Upper lobe of left lung (tissue), 6 donors: ENCODE results near the gene PROX2. TPM values are rescaled to one million over a fixed set of nuclear protein-coding genes. Genes with fewer than 3 reads are reported as not detected.

Source experiments
- ATAC-seq, 2 donors: fragments of 200-7000 bp; cut with Tn5 transposase; one replicate each; pipeline ENCODE4 v1.9.1; 2022; ENCODE audit warnings: mild to moderate bottlenecking in 2 of 2, moderate library complexity in 2 of 2; ENCODE audit not compliant: low FRiP score in 2 of 2
- DNase-seq, 2 donors: peaks; one replicate each; pipeline ENCODE4 v3.0.0-alpha.2; 2019 to 2020
- H3K27ac ChIP-seq, 4 donors: fragments of 200-600 bp; sonication (generic); one replicate each; pipeline ENCODE4 v1.5.1; 2016 to 2019
- H3K27me3 ChIP-seq, 4 donors: fragments of 200-600 bp; sonication (generic); one replicate each; pipeline ENCODE4 v1.5.1; 2017 to 2019
- H3K36me3 ChIP-seq, 4 donors: fragments of 200-600 bp; sonication (generic); one replicate each; pipeline ENCODE4 v1.5.1; 2016 to 2019
- H3K4me1 ChIP-seq, 4 donors: fragments of 200-600 bp; sonication (generic); one replicate each; pipeline ENCODE4 v1.5.1; 2018 to 2019
- H3K4me3 ChIP-seq, 4 donors: fragments of 200-600 bp; sonication (generic); one replicate each; pipeline ENCODE4 v1.5.1; 2017 to 2019; ENCODE audit warnings: mild to moderate bottlenecking in 2 of 4, moderate library complexity in 1 of 4
- H3K9me3 ChIP-seq, 4 donors: fragments of 200-600 bp; sonication (generic); one replicate each; pipeline ENCODE4 v1.5.1; 2018 to 2019
- EP300 ChIP-seq, 4 donors: sonication (generic); formaldehyde crosslinking; IDR thresholded peaks; one replicate each; pipeline ENCODE4 v1.5.1; 2017; ENCODE audit warnings: antibody characterized with exemption in 4 of 4, control low read depth in 2 of 4
- POLR2A ChIP-seq, 4 donors: fragments of 450-650 bp; IDR thresholded peaks; one replicate each; pipeline ENCODE4 v1.5.1; 2016 to 2017; ENCODE audit warnings: antibody characterized with exemption in 4 of 4, mild to moderate bottlenecking in 2 of 4
- POLR2AphosphoS5 ChIP-seq, 2 donors: sonication (generic); formaldehyde crosslinking; IDR thresholded peaks; one replicate each; pipeline ENCODE4 v1.5.1; 2017; ENCODE audit warnings: antibody characterized with exemption in 2 of 2
- WGBS, 2 donors: methylation state at CpG; one replicate each; pipeline ENCODE4 v1.1.5; 2017 to 2018; 5-methylcytosine and 5-hydroxymethylcytosine counted together
- total RNA-seq, 6 donors: library from RNA; depleted of rRNA in 4 of 6; stranded (reverse); fragments of >200 nt in 4 of 6; gene quantifications; one replicate each; pipeline versions ENCODE4 v1.1.0 to v1.2.1, GENCODE V29; 2016 to 2021
- TF ChIP-seq, protein P1 (sequence below), 6 experiments: fragments of 450-650 bp in 4 of 6; fragments of 200-600 bp in 2 of 6; sonication (generic) in 2 of 6; IDR thresholded peaks; one replicate each; pipeline ENCODE4 v1.5.1; 2016 to 2019; ENCODE audit warnings: antibody characterized with exemption in 6 of 6
- donor health status: DM: no; HTN: no; CAD: no; lungs with moderate emphysema.
- donor health status: DM: no; HTN: yes; CAD: no; lungs with severe emphysema.

The PROX2 gene
- total RNA-seq, 6 donors from 2014 or later: 0.07 to 0.11 TPM; not detected in 4

DNA sequence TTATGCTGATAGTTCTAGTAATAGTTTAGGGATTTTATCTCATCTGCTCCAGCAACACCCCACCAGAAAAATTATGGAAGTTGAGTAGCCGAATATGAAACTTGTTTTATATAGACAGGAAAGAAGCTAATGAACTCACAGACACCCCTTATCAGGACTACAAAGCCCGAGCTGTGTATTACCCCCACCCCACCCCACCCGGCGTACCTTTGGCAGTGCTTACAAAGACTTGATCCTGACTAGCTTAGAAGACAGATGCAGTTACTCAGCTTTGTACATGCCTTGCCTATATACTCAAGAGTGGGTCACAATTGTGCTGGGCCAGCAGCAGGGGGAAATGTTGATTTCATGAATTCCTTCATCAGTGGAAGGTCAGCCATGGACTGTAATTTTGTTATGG lies 22.4 kb downstream of the PROX2 start:
- ATAC-seq: peak in 1 of 2 donors; percentile 22
- WGBS, 2 donors: 26 to 52% methylated on average over 4 of the region's 4 CpGs
- H3K9me3 ChIP-seq: no peaks in the 10 kb centered on the region
- H3K4me1 ChIP-seq: peaks cover 13 to 37% (median 32%) of the 10 kb centered on the region in 4 donors
- no peaks in the 10 kb centered on the region for H3K27me3 ChIP-seq
- peak overlapping the region in 2 of 4 donors; percentile 1 to 15 for H3K27ac ChIP-seq
- DNase-seq: no peak
- TF ChIP-seq, protein P1, sequence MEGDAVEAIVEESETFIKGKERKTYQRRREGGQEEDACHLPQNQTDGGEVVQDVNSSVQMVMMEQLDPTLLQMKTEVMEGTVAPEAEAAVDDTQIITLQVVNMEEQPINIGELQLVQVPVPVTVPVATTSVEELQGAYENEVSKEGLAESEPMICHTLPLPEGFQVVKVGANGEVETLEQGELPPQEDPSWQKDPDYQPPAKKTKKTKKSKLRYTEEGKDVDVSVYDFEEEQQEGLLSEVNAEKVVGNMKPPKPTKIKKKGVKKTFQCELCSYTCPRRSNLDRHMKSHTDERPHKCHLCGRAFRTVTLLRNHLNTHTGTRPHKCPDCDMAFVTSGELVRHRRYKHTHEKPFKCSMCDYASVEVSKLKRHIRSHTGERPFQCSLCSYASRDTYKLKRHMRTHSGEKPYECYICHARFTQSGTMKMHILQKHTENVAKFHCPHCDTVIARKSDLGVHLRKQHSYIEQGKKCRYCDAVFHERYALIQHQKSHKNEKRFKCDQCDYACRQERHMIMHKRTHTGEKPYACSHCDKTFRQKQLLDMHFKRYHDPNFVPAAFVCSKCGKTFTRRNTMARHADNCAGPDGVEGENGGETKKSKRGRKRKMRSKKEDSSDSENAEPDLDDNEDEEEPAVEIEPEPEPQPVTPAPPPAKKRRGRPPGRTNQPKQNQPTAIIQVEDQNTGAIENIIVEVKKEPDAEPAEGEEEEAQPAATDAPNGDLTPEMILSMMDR (IDR thresholded peaks at IDR 0.05): no peak
- no peak for TF ChIP-seq POLR2AphosphoS5 (IDR thresholded peaks at IDR 0.05)
- no peak for TF ChIP-seq POLR2A (IDR thresholded peaks at IDR 0.05)
- no peak for TF ChIP-seq EP300 (IDR thresholded peaks at IDR 0.05)
- H3K4me3 ChIP-seq: no peak overlapping the region
- no peaks in the 10 kb centered on the region for H3K36me3 ChIP-seq

- H3K36me3 ChIP-seq: no peaks in the 10 kb centered on the region
- ATAC-seq (peak in 1 of 2 donors; percentile 60), DNase-seq (no peak)
- H3K27me3 ChIP-seq: no peaks in the 10 kb centered on the region
- H3K4me1 ChIP-seq: peaks cover 13 to 37% (median 32%) of the 10 kb centered on the region in 4 donors
- 16 to 37% methylated on average over 2 of the region's 2 CpGs for WGBS, 2 donors
- TF ChIP-seq EP300 (IDR thresholded peaks at IDR 0.05): no peak
- TF ChIP-seq POLR2AphosphoS5 (IDR thresholded peaks at IDR 0.05): no peak
- no peak for TF ChIP-seq POLR2A (IDR thresholded peaks at IDR 0.05)
- no peaks in the 10 kb centered on the region for H3K9me3 ChIP-seq
- no peak overlapping the region for H3K4me3 ChIP-seq
- H3K27ac ChIP-seq: peak overlapping the region in 3 of 4 donors; percentile 1 to 35 (median 15)
Measured at GRCh38 chr14:74852922-74853530, 22.9 kb downstream of the PROX2 start.

DNA sequence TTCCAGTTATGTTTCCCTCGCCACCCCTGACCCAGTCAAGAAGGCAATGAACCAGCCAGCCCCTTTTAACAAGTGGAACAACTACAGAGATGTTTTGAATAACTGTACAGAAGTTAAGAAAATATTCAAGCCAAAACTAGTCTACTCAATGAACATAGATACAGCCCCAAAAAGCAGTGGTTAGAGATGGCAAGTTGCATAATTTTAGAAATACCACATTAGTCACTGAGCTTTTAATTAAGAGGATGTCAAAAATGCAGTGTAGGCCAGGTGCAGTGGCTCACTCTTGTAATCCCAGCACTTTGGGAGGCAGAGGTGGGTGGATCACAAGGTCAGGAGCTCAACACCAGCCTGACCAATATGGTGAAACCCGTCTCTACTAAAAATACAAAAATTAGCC lies 27.2 kb downstream of the PROX2 start:
- DNase-seq: no peak
- Histone ChIP-seq H3K27ac (no peak overlapping the region), H3K36me3 (no peaks in the 10 kb centered on the region), H3K4me3 (no peak overlapping the region), H3K9me3 (no peaks in the 10 kb centered on the region), H3K4me1 (peaks cover 8 to 16% (median 14%) of the 10 kb centered on the region in 4 donors), H3K27me3 (no peaks in the 10 kb centered on the region)
- TF ChIP-seq, protein P1 (IDR thresholded peaks at IDR 0.05): no peak
- TF ChIP-seq EP300 (IDR thresholded peaks at IDR 0.05) (no peak), POLR2AphosphoS5 (IDR thresholded peaks at IDR 0.05) (no peak)
- no peak for ATAC-seq
- WGBS, 2 donors: 74 to 81% methylated on average over 2 of the region's 2 CpGs

DNA sequence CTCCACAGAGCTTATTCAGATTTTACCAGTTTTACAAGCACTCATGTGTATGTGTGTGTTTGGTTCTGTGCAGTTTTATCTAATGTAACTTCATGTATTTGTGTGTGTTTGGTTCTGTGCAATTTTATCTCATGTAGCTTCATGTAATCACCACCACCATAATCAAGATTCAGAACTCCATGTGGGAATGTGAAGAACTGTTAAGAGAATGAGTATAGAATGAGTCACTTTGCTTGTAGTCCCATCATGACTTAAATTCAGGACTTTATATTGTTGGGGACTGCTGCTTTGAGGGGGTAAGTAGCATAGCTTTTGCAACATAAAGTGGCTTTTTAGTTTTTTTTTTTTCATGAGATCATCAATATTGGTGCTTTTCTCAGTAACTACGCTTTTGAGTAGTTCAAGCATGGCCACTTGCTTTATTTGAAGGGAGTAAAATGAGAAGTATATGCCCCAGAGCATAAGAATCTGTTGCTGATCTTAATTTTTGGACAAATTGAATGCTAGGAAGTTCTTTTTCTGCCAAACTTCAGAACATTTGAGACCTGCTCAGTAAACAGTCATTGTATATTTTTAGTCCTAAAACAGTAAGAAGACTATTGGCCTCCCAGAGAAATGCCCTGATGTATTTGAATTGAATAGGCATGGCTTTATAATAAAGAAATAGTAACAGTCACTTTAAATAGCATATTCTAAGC lies 28.8 kb downstream of the PROX2 start:
- Histone ChIP-seq H3K4me1 (peaks cover 0 to under 1% (median 0%) of the 10 kb centered on the region in 4 donors), H3K4me3 (no peak overlapping the region), H3K36me3 (peaks cover 0 to 2% (median 0%) of the 10 kb centered on the region in 4 donors), H3K27me3 (no peaks in the 10 kb centered on the region), H3K9me3 (no peaks in the 10 kb centered on the region), H3K27ac (no peak overlapping the region)
- ATAC-seq (no peak), DNase-seq (no peak)
- TF ChIP-seq POLR2A (IDR thresholded peaks at IDR 0.05): no peak
- TF ChIP-seq POLR2AphosphoS5 (IDR thresholded peaks at IDR 0.05): no peak
- TF ChIP-seq, protein P1 (IDR thresholded peaks at IDR 0.05): no peak
- no peak for TF ChIP-seq EP300 (IDR thresholded peaks at IDR 0.05)
- WGBS, 2 donors: 94 to 97% methylated on average over 1 of the region's 1 CpG

GRCh38 chr14:74846168-74846567 lies 29.8 kb downstream of the PROX2 start:
- Histone ChIP-seq H3K9me3 (no peaks in the 10 kb centered on the region), H3K4me3 (no peak overlapping the region), H3K27me3 (no peaks in the 10 kb centered on the region), H3K27ac (no peak overlapping the region), H3K36me3 (peaks cover 0 to 8% (median 0%) of the 10 kb centered on the region in 4 donors), H3K4me1 (no peaks in the 10 kb centered on the region)
- WGBS, 2 donors: 50 to 64% methylated on average over 3 of the region's 3 CpGs
- peak in 1 of 2 donors; percentile 68 for ATAC-seq
- no peak for DNase-seq
- TF ChIP-seq, protein P1 (IDR thresholded peaks at IDR 0.05): no peak
- TF ChIP-seq POLR2A (IDR thresholded peaks at IDR 0.05): no peak
- TF ChIP-seq EP300 (IDR thresholded peaks at IDR 0.05): no peak
- no peak for TF ChIP-seq POLR2AphosphoS5 (IDR thresholded peaks at IDR 0.05)
